Spinal cord (tissue), 10 donors: Measurements from ENCODE around the gene PRR7. TPM values are rescaled to one million over a fixed set of nuclear protein-coding genes. Genes with fewer than 3 reads are reported as not detected.

ENCODE experiments used
- DNase-seq, 6 donors: peaks; one replicate each; pipeline versions ENCODE4 v3.0.0 to v3.0.0-alpha.2; 2013 to 2015; ENCODE audit warnings: low spot score in 6 of 6, low read depth in 4 of 6
- H3K27ac ChIP-seq: one replicate; pipeline ENCODE4 v1.5.1; 2013; ENCODE audit warnings: low read depth, low read length, control low read depth
- H3K27me3 ChIP-seq: one replicate; pipeline ENCODE4 v1.6.1; 2013; ENCODE audit warnings: low read length; ENCODE audit not compliant: control insufficient read depth, insufficient read depth
- H3K36me3 ChIP-seq: one replicate; pipeline ENCODE4 v1.6.1; 2013; ENCODE audit warnings: low read length; ENCODE audit not compliant: control insufficient read depth, insufficient read depth
- H3K4me1 ChIP-seq: one replicate; pipeline ENCODE4 v1.6.1; 2013; ENCODE audit warnings: low read length; ENCODE audit not compliant: control insufficient read depth, insufficient read depth
- H3K4me3 ChIP-seq: one replicate; pipeline ENCODE4 v1.5.1; 2013; ENCODE audit warnings: low read depth, low read length, control low read depth
- H3K9me3 ChIP-seq: one replicate; pipeline ENCODE4 v1.6.1; 2013; ENCODE audit warnings: low read length; ENCODE audit not compliant: control insufficient read depth, insufficient read depth
- whole genome bisulfite sequencing: methylation state at CpG from one replicate; pipeline ENCODE4 v1.1.5; 2013; ENCODE audit warnings: missing lambda C conversion rate; ENCODE audit not compliant: insufficient coverage; 5-methylcytosine and 5-hydroxymethylcytosine counted together
- polyA plus RNA-seq, 2 donors: library from polyadenylated mRNA; unstranded; fragments of 120-200 nt; gene quantifications; one replicate each; pipeline ENCODE4 v1.2.1, GENCODE V29; 2013; ENCODE audit not compliant: insufficient read length in 2 of 2
- total RNA-seq, 2 donors: library from RNA; depleted of rRNA in 1 of 2; stranded (reverse); fragments of 120-200 nt in 1 of 2; fragments of >200 nt in 1 of 2; gene quantifications; one replicate each; pipeline versions ENCODE4 v1.2.3 to v1.2.4, GENCODE V29; 2013 to 2014
- donor health status: healthy.

PRR7 gene
- total and polyA plus RNA-seq, 4 donors, result 4.3 to 31.7 (median 18.5) TPM

DNA sequence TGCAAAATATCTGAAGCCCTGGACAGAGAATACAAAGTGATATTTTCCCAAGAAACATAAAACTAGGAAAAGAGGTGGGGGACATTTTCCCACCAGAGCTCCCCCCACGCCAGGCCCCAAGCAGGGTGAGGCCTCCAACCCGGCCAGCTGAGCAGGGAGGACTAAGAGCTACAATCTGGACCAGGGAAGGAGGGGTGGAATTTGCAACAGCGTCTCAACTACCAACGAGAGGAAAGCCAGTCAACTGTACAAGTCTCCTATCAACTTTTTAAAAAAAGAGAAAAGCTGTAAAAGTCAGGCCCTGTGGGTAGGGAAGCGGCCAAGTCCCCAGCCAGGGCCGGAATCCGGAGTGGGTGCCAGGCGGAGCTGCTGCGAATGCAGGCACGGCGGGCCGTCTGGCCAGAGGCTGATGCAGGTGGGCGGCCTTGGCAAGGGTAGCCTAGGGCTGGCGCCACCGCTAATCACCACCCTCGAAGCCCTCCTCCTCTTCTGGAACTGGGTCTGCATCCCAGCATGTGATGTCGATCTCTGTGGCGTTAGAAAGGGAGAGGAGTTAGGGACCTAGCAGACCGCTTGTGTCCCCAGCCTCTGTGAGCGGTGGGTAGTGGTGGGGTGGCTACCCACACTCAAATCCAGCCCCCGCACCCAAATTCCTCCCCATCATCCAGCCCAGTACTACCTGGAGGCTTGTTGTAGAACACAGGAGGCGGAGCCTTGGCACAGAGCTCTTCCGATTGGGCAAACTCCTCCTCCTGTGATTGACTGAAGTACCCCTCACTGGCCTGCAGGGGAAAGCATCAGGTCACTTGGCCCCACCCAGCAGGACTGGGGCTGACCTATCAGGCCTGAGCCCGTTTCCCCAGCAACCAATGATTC is 10.6 kb downstream of the PRR7 start:
- Histone ChIP-seq H3K27ac (peak overlapping the region; percentile 69), H3K36me3 (peaks cover 63% of the 10 kb centered on the region), H3K9me3 (no peaks in the 10 kb centered on the region), H3K4me3 (no peak overlapping the region), H3K27me3 (no peaks in the 10 kb centered on the region), H3K4me1 (peaks cover 76% of the 10 kb centered on the region)
- WGBS, result 32% methylated on average over 10 of the region's 24 CpGs
- DNase-seq, result peak in 5 of 6 donors; percentile 82 to 98 (median 91)

GRCh38 chr5:177457852-177458681 is 11.5 kb downstream of the PRR7 start:
- peak overlapping the region; percentile 69 for H3K27ac ChIP-seq
- H3K9me3 ChIP-seq, result no peaks in the 10 kb centered on the region
- peaks cover 68% of the 10 kb centered on the region for H3K36me3 ChIP-seq
- peaks cover 70% of the 10 kb centered on the region for H3K4me1 ChIP-seq
- H3K27me3 ChIP-seq, result no peaks in the 10 kb centered on the region
- 52% methylated on average over 19 of the region's 20 CpGs for WGBS
- H3K4me3 ChIP-seq, result no peak overlapping the region
- no peak for DNase-seq

DNA sequence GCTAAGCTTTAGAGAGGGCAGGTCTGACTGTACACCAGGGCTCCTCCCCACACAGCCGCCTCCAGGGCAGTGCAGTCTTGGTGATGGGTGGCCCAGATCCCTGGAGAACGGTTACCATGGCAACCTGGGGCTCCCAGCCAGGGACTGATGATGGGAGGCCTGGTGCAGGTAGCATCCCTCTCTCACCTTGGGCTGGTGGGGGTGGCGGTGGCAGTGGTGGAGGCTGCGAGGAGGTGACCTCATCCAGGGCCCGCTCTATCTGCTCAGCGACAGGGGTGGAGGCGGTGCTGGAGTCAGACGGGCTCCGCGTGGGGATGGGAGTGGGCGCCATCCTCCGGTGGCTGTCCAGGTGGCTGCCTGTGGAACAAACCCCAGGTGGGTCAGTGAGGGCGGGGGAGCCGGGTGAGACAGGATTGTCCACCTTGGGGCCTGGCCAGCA is 12.3 kb downstream of the PRR7 start:
- Histone ChIP-seq H3K36me3 (peaks cover 73% of the 10 kb centered on the region), H3K4me3 (no peak overlapping the region), H3K9me3 (no peaks in the 10 kb centered on the region), H3K4me1 (peaks cover 62% of the 10 kb centered on the region), H3K27me3 (no peaks in the 10 kb centered on the region), H3K27ac (no peak overlapping the region)
- 75% methylated on average over 10 of the region's 14 CpGs for WGBS
- DNase-seq, result peak in 1 of 6 donors; percentile 47

GRCh38 chr5:177459357-177459756 is 12.7 kb downstream of the PRR7 start:
- WGBS, result 76% methylated on average over 10 of the region's 11 CpGs
- H3K27me3 ChIP-seq, result no peaks in the 10 kb centered on the region
- H3K36me3 ChIP-seq, result peaks cover 73% of the 10 kb centered on the region
- peaks cover 57% of the 10 kb centered on the region for H3K4me1 ChIP-seq
- H3K9me3 ChIP-seq, result no peaks in the 10 kb centered on the region
- H3K27ac ChIP-seq, result no peak overlapping the region
- DNase-seq, result no peak
- H3K4me3 ChIP-seq, result no peak overlapping the region

DNA sequence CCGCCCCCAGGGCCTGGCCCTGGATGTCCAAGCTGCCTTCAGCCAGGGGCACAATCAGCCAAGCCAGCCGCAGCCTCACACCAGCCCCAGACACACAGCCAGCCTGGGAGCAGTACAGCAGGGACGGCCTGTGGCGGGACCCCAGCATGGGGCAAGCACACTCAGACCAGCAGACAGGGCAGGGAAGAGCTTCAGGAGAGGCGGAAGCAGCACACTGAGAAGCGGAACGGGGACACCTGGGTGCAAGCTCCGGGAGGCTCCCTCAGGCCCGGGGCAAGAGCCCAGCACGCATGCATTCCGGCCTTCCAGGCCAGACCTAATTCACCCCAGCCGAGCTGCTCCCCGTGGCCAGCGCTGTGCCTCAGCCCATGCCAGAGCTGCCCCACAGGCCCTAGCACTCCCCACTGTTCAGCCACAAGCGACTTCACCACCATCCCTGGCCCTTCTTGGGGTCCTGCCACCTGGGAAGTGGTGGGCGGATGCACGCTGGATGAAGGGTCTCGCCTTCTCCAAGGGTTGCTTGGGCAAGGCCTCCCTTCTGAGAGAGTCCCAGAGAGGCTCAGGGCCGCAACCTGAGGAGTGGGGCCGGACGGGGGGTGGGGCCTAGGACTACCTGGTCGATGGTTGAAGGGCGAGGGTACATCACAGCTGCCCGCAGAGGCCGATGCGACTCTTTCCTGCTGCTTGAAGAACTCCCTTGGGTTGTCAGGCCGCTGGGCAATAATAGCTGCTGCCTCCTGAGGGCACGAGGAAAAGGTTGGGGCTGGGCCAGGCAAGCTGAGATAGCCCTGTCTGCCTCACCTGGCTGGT is 13.4 kb downstream of the PRR7 start:
- peaks cover 75% of the 10 kb centered on the region for H3K36me3 ChIP-seq
- H3K27ac ChIP-seq, result no peak overlapping the region
- no peaks in the 10 kb centered on the region for H3K9me3 ChIP-seq
- no peak overlapping the region for H3K4me3 ChIP-seq
- WGBS, result 89% methylated on average over 28 of the region's 28 CpGs
- no peaks in the 10 kb centered on the region for H3K27me3 ChIP-seq
- peaks cover 55% of the 10 kb centered on the region for H3K4me1 ChIP-seq
- DNase-seq, result no peak

GRCh38 chr5:177462021-177462670 is 15.5 kb downstream of the PRR7 start:
- Histone ChIP-seq H3K4me1 (peaks cover 35% of the 10 kb centered on the region), H3K27me3 (no peaks in the 10 kb centered on the region), H3K36me3 (peaks cover 87% of the 10 kb centered on the region), H3K27ac (no peak overlapping the region), H3K9me3 (no peaks in the 10 kb centered on the region), H3K4me3 (no peak overlapping the region)
- WGBS, result 91% methylated on average over 22 of the region's 27 CpGs
- DNase-seq, result no peak

DNA sequence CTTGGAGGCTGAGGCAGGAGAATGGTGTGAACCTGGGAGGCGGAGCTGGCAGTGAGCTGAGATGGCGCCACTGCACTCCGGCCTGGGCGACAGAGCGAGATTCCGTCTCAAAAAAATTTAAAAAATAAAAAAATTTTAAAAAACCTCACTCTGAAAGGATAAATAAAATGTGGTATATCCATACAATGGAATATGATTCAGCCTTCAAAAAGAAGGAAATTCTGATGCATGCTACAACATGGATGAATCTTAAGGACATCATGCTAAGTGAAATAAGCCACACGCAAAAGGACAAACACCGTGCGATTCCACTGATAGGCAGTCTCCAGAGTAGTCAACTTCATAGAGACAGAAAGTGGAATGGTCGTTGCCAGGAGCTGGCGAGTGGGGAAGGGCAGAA is 18.4 kb downstream of the PRR7 start:
- H3K4me3 ChIP-seq, result no peak overlapping the region
- H3K36me3 ChIP-seq, result peaks cover 89% of the 10 kb centered on the region
- H3K9me3 ChIP-seq, result no peaks in the 10 kb centered on the region
- DNase-seq, result no peak
- WGBS, result 81% methylated on average over 6 of the region's 11 CpGs
- H3K4me1 ChIP-seq, result peaks cover 27% of the 10 kb centered on the region
- no peak overlapping the region for H3K27ac ChIP-seq
- H3K27me3 ChIP-seq, result no peaks in the 10 kb centered on the region

GRCh38 chr5:177466861-177467260 is 20.2 kb downstream of the PRR7 start:
- Histone ChIP-seq H3K9me3 (no peaks in the 10 kb centered on the region), H3K27me3 (no peaks in the 10 kb centered on the region), H3K36me3 (peaks cover 89% of the 10 kb centered on the region), H3K27ac (no peak overlapping the region), H3K4me1 (peaks cover 43% of the 10 kb centered on the region), H3K4me3 (no peak overlapping the region)
- DNase-seq, result no peak
- 96% methylated on average over 25 of the region's 25 CpGs for WGBS

GRCh38 chr5:177467436-177467835 is 20.8 kb downstream of the PRR7 start:
- Histone ChIP-seq H3K27ac (no peak overlapping the region), H3K9me3 (no peaks in the 10 kb centered on the region), H3K4me3 (no peak overlapping the region), H3K27me3 (no peaks in the 10 kb centered on the region), H3K4me1 (peaks cover 45% of the 10 kb centered on the region), H3K36me3 (peaks cover 89% of the 10 kb centered on the region)
- 96% methylated on average over 30 of the region's 31 CpGs for WGBS
- DNase-seq, result no peak
